ENCODE measurements around the gene LRRFIP2.

LRRFIP2 gene

GRCh38 chr3:37014620-37015019, 159.8 kb downstream of the LRRFIP2 start:
- no peak for DNase-seq

Measured in NCI-H510A treated with DMSO at 0.1 percent for 48 hours (cell line).